HG02623 (cell line): ENCODE data around the gene GRM1.

Experiments used
- ATAC-seq: cut with Tn5 transposase; IDR thresholded peaks from one replicate; pipeline ENCODE4 v1.9.1; 2021; ENCODE audit warnings: moderate library complexity; ENCODE audit not compliant: unreplicated experiment

GRM1 gene

DNA sequence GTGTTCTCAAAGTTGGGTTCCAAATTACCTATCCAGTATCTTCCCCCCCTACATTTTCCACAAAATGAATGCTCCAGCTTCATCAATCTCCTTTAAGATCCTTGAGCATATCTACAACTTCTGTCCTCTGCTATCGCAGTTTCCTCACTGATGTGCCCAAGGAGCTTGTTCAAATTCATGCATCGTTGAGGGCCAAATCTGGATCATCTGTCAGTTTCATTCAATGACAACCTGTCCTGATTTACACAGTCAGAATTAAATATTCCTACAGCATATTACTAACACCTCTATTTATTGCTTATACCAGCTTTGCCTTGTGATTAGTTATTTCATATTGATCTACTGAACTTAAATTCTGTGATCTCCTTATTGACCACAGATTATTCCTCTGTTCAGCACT, 68.7 kb downstream of the GRM1 start:
- no peak for ATAC-seq

DNA sequence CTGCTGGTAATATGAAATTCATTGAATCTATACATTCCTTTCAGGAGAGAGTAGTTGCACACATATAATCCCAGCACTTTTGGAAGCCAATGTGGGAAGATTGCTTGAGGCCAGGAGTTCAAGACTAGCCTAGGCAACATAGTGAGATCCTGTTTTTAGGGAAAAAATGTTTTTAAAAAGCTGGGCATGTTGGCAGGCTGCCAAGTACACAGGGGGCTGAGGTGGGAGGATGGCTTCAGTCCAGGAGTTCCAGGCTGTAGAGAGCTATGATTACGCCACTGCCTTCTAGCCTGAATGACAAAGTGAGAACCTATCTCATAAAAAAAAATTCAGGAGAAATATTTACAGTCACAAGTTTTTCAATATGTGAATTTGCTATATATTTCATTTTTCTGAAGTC, 71.9 kb downstream of the GRM1 start:
- ATAC-seq: no peak

GRCh38 chr6:146103416-146104072, 74.7 kb downstream of the GRM1 start:
- no peak for ATAC-seq

- ATAC-seq: no peak
Measured at GRCh38 chr6:146106532-146106931, 77.7 kb downstream of the GRM1 start.

DNA sequence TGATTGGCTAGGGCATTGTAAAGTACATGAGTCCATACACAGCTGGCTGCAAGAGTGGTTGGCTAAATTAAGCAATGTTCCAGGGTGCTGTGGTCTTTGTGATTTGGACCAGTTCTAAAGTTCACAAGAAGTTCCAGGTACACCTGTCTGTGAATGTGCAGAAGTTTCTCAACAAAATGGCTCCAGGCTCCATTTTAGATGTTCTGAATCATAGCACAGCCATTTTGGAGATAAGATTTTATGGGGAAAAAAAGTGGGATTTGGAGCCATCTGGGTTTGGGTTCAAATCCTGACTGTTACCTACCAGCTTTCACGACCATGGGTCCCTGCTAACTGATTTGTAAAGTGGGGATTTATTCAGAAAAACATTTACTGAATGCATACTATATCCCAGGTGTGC, 82.1 kb downstream of the GRM1 start:
- no peak for ATAC-seq

GRCh38 chr6:146111881-146112450, 83.1 kb downstream of the GRM1 start:
- no peak for ATAC-seq

DNA sequence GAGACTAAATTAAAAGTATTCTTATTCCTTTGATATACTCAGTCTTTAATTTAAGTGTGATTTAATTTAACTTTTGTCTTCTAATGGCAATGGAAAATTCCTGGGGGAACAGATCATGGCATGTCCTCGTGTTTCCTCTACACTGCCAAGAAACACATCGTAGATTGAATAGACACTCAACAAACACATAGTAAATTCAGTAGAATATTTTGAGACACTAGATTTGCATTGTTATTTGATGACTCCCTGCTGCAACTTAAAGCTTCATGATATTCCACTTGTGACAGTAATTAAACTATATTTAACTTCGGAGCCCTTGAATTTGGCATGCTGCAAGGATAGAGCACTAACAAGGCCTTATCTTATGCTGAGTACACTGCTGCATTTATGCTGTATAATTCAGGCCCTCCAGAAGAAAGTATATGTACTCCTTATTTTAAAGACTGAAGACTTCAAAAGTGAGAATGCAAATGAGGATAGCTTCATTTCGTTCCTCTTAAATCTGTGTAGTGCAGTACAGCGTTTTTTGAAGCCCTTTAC, 84.3 kb downstream of the GRM1 start:
- no peak for ATAC-seq

GRCh38 chr6:146123616-146124015, 94.8 kb downstream of the GRM1 start:
- ATAC-seq: no peak

DNA sequence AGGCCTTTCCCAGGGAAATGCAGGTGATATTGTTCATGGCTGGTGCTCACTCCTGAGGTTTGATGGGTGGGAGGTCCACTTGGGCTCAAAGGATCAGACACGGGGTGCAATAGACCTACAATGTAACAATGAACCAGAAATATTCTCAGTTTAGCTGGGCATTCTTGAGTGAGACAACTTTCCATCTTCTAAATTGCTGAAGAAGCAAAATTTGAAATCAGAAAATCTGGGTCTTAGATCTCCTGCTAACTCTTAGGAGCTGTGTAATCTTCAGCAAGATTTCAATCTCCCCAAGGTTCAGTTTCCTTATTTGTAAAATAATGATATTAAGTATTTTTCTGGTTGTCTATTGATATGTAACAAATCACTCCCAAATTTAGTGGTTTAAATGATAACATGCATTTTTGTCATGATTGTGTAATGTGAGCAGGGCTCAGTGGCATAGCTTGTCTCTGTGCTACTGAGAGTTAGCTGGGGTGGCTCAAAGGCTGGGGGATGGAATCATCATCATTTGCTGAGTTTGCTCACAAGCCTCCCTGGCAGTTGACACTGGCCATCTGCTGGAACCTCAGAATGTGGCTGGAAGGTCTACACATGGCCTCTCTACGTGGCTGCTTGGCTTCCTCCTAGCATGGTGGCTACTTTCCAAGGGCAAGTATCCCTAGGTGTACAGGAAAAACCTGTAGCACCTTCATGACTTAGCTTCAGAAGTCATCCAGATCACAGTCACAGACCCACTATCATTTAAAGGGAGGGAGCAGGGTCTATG, 98.8 kb downstream of the GRM1 start:
- no peak for ATAC-seq

GRCh38 chr6:146133866-146134265, 105.0 kb downstream of the GRM1 start:
- ATAC-seq: no peak

DNA sequence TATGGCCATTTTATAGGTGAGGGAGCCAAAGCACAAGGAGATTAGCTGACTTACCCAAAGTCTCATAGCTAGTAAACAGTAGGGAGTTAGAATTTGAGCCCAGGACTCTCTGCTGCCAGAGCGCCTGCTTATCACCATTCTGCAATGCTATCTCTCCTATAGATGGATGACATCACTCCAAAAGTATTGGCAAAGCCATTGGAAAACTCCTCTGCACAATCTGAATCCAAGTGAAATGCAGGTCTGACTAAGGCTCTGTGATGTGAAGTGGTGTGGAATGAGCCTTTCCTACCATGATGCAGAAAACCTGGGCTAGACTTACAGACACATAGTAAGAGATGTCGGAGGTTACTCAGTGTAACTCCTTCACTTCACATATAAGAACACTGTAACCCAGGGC, 106.3 kb downstream of the GRM1 start:
- ATAC-seq: no peak

- no peak for ATAC-seq
Measured at GRCh38 chr6:146146836-146147235, 118.0 kb downstream of the GRM1 start.

DNA sequence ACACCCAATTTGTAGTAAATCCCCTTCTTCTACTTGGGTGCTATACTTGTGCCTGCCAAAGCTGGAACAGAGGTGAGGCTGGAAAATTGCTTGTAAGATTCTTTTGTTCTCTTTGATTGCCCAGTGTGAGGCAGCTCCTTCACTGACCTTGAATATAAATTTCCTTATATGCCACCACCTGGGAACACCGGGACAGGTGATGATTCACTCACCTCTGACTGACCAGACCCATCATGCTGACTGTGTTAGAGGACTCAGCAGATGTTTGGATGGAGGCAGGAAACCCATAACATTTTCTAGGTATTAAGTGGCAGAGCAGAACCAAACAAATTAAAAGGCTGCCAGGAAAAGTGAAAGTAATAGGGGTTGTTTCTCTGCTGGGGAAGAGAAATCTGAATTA, 120.9 kb downstream of the GRM1 start:
- ATAC-seq: no peak

DNA sequence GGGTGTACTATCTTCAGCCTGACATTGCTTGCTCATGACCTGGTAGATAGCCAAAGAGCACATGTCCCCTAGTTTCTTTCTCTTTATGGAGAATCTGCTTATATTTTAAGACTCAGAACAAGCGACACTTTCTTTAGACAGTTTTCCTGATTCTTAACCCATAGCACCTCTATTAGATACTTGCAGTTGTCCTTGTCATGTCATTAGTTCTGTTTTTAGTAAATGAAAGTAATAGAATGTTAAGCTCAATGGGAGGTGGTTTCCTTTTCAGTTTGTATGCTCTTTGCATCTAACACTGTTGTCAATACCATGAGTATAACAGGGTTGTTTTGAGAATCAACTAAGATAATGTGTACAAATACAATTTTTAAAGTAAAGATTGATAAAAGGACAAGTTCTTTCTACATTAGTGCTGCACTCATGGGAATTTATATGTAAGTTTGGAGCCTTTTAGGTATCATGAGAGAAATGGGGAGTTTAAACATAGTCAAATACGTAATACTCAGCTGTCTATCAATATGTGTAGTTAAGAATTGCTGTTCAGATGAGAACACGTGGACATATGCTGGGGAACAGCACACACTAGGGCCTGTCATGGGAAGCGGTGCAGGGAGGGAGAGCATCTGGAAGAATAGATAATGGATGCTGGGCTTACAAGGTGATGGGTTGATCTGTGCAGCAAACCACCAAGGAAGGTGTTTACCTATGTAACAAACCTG, 124.3 kb downstream of the GRM1 start:
- ATAC-seq: peak; percentile 99

- no peak for ATAC-seq
Measured at GRCh38 chr6:146154197-146154596, 125.3 kb downstream of the GRM1 start.

- no peak for ATAC-seq
Measured at GRCh38 chr6:146161664-146162063, 132.8 kb downstream of the GRM1 start.

GRCh38 chr6:146169872-146170271, 141.0 kb downstream of the GRM1 start:
- no peak for ATAC-seq

DNA sequence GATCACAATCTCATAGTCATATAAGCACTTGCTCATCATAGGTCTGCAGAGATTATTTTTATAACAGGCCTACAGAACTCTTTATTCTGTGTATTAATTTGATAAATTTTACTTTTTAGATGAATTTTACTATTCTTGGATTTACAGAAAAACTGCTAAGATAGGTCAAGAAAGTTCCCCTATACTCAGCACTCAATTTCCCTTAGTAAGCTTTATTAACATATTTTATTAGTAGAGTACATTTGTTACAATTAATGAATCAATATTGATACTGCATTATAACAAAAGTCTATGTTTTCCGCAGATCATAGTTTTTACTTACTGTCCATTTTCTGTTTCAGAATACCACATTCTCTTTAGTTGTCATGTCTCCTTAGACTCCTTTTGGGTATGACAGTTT, 148.9 kb downstream of the GRM1 start:
- no peak for ATAC-seq

DNA sequence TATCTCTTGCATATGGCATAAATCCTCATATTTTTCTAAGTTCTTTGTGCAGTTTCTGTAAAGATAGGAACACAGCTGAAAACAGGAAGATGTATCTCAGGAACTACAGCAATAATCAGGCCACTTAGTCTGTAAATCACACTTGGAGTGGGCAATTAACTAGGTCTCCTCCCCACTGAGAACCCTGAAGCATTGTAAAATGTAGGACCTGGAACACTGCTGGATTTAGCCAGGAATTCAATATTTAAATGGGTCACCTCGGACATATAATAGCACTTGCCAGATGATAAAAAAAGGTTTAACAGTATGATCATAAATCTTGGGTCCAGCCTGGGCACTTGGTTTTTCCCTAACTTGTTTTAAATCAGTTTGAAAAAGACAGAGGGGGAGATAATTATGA, 155.0 kb downstream of the GRM1 start:
- ATAC-seq: no peak

GRCh38 chr6:146184701-146185100, 155.8 kb downstream of the GRM1 start:
- ATAC-seq: no peak

- ATAC-seq: no peak
Measured at GRCh38 chr6:146189131-146189530, 160.3 kb downstream of the GRM1 start.
